HAP-1 (cell line): ENCODE measurements around the gene GNG12.

Experiments
- DNase-seq, 2 experiments: peaks; one replicate each; pipeline ENCODE4 v3.0.0-alpha.2; 2016 to 2020; ENCODE audit warnings: low spot score in 2 of 2
- H3K27me3 ChIP-seq: fragments of 250-450 bp; sonication (Bioruptor Pico); 2 replicates; pipeline ENCODE4 v1.5.1; 2020; ENCODE audit warnings: low read depth, mild to moderate bottlenecking, moderate library complexity
- H3K36me3 ChIP-seq: fragments of 250-450 bp; sonication (Bioruptor Pico); replicated peaks from 2 replicates; pipeline ENCODE4 v1.5.1; 2020; ENCODE audit warnings: mild to moderate bottlenecking
- H3K4me1 ChIP-seq: fragments of 250-450 bp; sonication (Bioruptor Pico); 2 replicates; pipeline ENCODE4 v1.5.1; 2020; ENCODE audit warnings: mild to moderate bottlenecking
- H3K4me3 ChIP-seq: fragments of 250-450 bp; sonication (Bioruptor Pico); 2 replicates; pipeline ENCODE4 v1.5.1; 2020; ENCODE audit warnings: mild to moderate bottlenecking, moderate library complexity
- H3K9me3 ChIP-seq: fragments of 250-450 bp; sonication (Bioruptor Pico); 2 replicates; pipeline ENCODE4 v1.5.1; 2020; ENCODE audit warnings: mild to moderate bottlenecking, moderate library complexity
- in situ Hi-C: fragments of 300-500 bp; cut with MboI; formaldehyde crosslinking; loops from 3 replicates; pipeline ENCODE4 v1.14.3; 2020; ENCODE audit warnings: low sequenced_read_pairs, inconsistent platforms, mixed read lengths

Gene GNG12

GRCh38 chr1:67683766-67684525 lies 149.3 kb downstream of the GNG12 start:
- no peak for DNase-seq
- Histone ChIP-seq H3K9me3 (no peaks in the 10 kb centered on the region), H3K36me3 (peaks cover 12% of the 10 kb centered on the region), H3K4me1 (peaks cover 9% of the 10 kb centered on the region), H3K4me3 (no peak overlapping the region; the same call in 1 of the 2 replicates), H3K27me3 (no peaks in the 10 kb centered on the region)
- in situ Hi-C loops: no loop called here

- no peak overlapping the region for H3K4me3 ChIP-seq
- peaks cover 7% of the 10 kb centered on the region for H3K36me3 ChIP-seq
- H3K9me3 ChIP-seq: no peaks in the 10 kb centered on the region
- DNase-seq: no peak
- H3K27me3 ChIP-seq: no peaks in the 10 kb centered on the region
- peaks cover 14% of the 10 kb centered on the region for H3K4me1 ChIP-seq
- in situ Hi-C loops: no loop called here
Observed at GRCh38 chr1:67683316-67683715, 150.0 kb downstream of the GNG12 start.

- DNase-seq: no peak
- peaks cover 14% of the 10 kb centered on the region for H3K4me1 ChIP-seq
- H3K36me3 ChIP-seq: peaks cover 3% of the 10 kb centered on the region
- in situ Hi-C loops: no loop called here
- H3K4me3 ChIP-seq: no peak overlapping the region
- H3K9me3 ChIP-seq: no peaks in the 10 kb centered on the region
- H3K27me3 ChIP-seq: no peaks in the 10 kb centered on the region; the same call in 1 of the 2 replicates
Observed at GRCh38 chr1:67682659-67683197, 150.5 kb downstream of the GNG12 start.

- no peaks in the 10 kb centered on the region for H3K9me3 ChIP-seq
- DNase-seq: no peak
- no peaks in the 10 kb centered on the region for H3K36me3 ChIP-seq
- H3K27me3 ChIP-seq: peaks cover 3% of the 10 kb centered on the region; the same call in 1 of the 2 replicates
- peaks cover 5% of the 10 kb centered on the region for H3K4me1 ChIP-seq
- H3K4me3 ChIP-seq: no peak overlapping the region
- in situ Hi-C loops: no loop called here
Observed at GRCh38 chr1:67680486-67680885, 152.8 kb downstream of the GNG12 start.

GRCh38 chr1:67679691-67680090 lies 153.6 kb downstream of the GNG12 start:
- in situ Hi-C loops: no loop called here
- no peaks in the 10 kb centered on the region for H3K36me3 ChIP-seq
- H3K4me1 ChIP-seq: peaks cover 5% of the 10 kb centered on the region
- no peak overlapping the region for H3K4me3 ChIP-seq
- peaks cover 3% of the 10 kb centered on the region for H3K27me3 ChIP-seq
- H3K9me3 ChIP-seq: no peaks in the 10 kb centered on the region
- DNase-seq: no peak

- Histone ChIP-seq H3K36me3 (no peaks in the 10 kb centered on the region), H3K4me3 (no peak overlapping the region), H3K4me1 (peaks cover 5% of the 10 kb centered on the region), H3K9me3 (no peaks in the 10 kb centered on the region), H3K27me3 (peaks cover 16% of the 10 kb centered on the region)
- in situ Hi-C loops: no loop called here
- no peak for DNase-seq
Observed at GRCh38 chr1:67677930-67678329, 155.3 kb downstream of the GNG12 start.

- Histone ChIP-seq H3K36me3 (no peaks in the 10 kb centered on the region), H3K4me3 (no peak overlapping the region), H3K4me1 (peaks cover 5% of the 10 kb centered on the region), H3K27me3 (peaks cover 18% of the 10 kb centered on the region), H3K9me3 (no peaks in the 10 kb centered on the region)
- no peak for DNase-seq
- in situ Hi-C loops: no loop called here
Observed at GRCh38 chr1:67677408-67677807, 155.9 kb downstream of the GNG12 start.

- no peaks in the 10 kb centered on the region for H3K9me3 ChIP-seq
- in situ Hi-C loops: no loop called here
- H3K4me1 ChIP-seq: peaks cover 5% of the 10 kb centered on the region
- H3K27me3 ChIP-seq: peaks cover 18% of the 10 kb centered on the region
- H3K36me3 ChIP-seq: no peaks in the 10 kb centered on the region
- no peak for DNase-seq
- H3K4me3 ChIP-seq: no peak overlapping the region
Observed at GRCh38 chr1:67676946-67677345, 156.3 kb downstream of the GNG12 start.

GRCh38 chr1:67676287-67676686 lies 157.0 kb downstream of the GNG12 start:
- in situ Hi-C loops: no loop called here
- H3K9me3 ChIP-seq: no peaks in the 10 kb centered on the region
- DNase-seq: no peak
- peaks cover 5% of the 10 kb centered on the region for H3K4me1 ChIP-seq
- H3K4me3 ChIP-seq: no peak overlapping the region
- H3K36me3 ChIP-seq: no peaks in the 10 kb centered on the region
- H3K27me3 ChIP-seq: peaks cover 18% of the 10 kb centered on the region

GRCh38 chr1:67675800-67676199 lies 157.5 kb downstream of the GNG12 start:
- Histone ChIP-seq H3K9me3 (no peaks in the 10 kb centered on the region; the same call in 1 of the 2 replicates), H3K36me3 (no peaks in the 10 kb centered on the region), H3K4me1 (peaks cover 5% of the 10 kb centered on the region), H3K4me3 (no peak overlapping the region), H3K27me3 (peaks cover 18% of the 10 kb centered on the region)
- DNase-seq: no peak
- in situ Hi-C loops: no loop called here

- Histone ChIP-seq H3K4me3 (no peak overlapping the region), H3K4me1 (peaks cover 5% of the 10 kb centered on the region), H3K36me3 (no peaks in the 10 kb centered on the region), H3K27me3 (peaks cover 24% of the 10 kb centered on the region), H3K9me3 (no peaks in the 10 kb centered on the region; the same call in 1 of the 2 replicates)
- no peak for DNase-seq
- in situ Hi-C loops: no loop called here
Observed at GRCh38 chr1:67674260-67675011, 158.8 kb downstream of the GNG12 start.

- Histone ChIP-seq H3K36me3 (no peaks in the 10 kb centered on the region), H3K4me1 (peaks cover 3% of the 10 kb centered on the region), H3K9me3 (no peaks in the 10 kb centered on the region; the same call in 1 of the 2 replicates), H3K4me3 (no peak overlapping the region), H3K27me3 (peaks cover 26% of the 10 kb centered on the region)
- in situ Hi-C loops: no loop called here
- no peak for DNase-seq
Observed at GRCh38 chr1:67673468-67674201, 159.6 kb downstream of the GNG12 start.

- Histone ChIP-seq H3K9me3 (no peaks in the 10 kb centered on the region; the same call in 1 of the 2 replicates), H3K27me3 (peaks cover 24% of the 10 kb centered on the region), H3K4me3 (no peak overlapping the region), H3K4me1 (no peaks in the 10 kb centered on the region), H3K36me3 (no peaks in the 10 kb centered on the region)
- in situ Hi-C loops: no loop called here
- no peak for DNase-seq
Observed at GRCh38 chr1:67672260-67672803, 160.9 kb downstream of the GNG12 start.
